ENCODE data around the gene CCDC174. TPM values are rescaled to one million over a fixed set of nuclear protein-coding genes. Genes with fewer than 3 reads are reported as not detected.
A peak's percentile ranks its signal among the peaks of the same experiment; 100 is the strongest.

The CCDC174 gene
- 10 to 100 TPM; 36.1 to 48.9 (median 40.6) TPM for total RNA-seq
- total RNA-seq (2013): 33.1 TPM
- total RNA-seq: 23.1 to 77.2 (median 59.7) reads per million in 29 experiments

- H3K27me3 Mint-ChIP-seq: no peaks in the 10 kb centered on the region
- Histone ChIP-seq H3K4me3 (ENCODE audit: control insufficient read depth in 1 of 2, extremely low read depth in 1 of 2, low read length in 1 of 2) (peak within 1 kb of the TSS; percentile 68 to 83), H3K36me3 (ENCODE audit: control insufficient read depth in 2 of 2, extremely low read depth in 1 of 2, insufficient read depth in 1 of 2, low read length in 1 of 2) (peaks cover 0 to 22% of the 10 kb centered on the region in 2 donors), H3K4me1 (ENCODE audit: control insufficient read depth in 1 of 2, extremely low read depth in 1 of 2, insufficient read depth in 2 of 2, low read length in 2 of 2) (peaks cover 15 to 21% of the 10 kb centered on the region in 2 experiments), H3K27me3 (replicated peaks in 1 of 2; ENCODE audit: control insufficient read depth in 2 of 2, extremely low read depth in 1 of 2, insufficient read depth in 2 of 2, low read length in 1 of 2) (no peaks in the 10 kb centered on the region), H3K27ac (ENCODE audit: low read length) (peak within 1 kb of the TSS; percentile 98), H3K9me3 (no peaks in the 10 kb centered on the region)
- H3K27ac Mint-ChIP-seq: peak within 1 kb of the TSS; percentile 94 to 98
- peak; percentile 96 to 99 (median 98) for ATAC-seq (replicated peaks in 1 of 4)
- 0% methylated on average over 35 of the region's 47 CpGs for WGBS (ENCODE audit: insufficient coverage)
- peaks cover 56 to 66% (median 60%) of the 10 kb centered on the region in 3 donors for H3K4me1 Mint-ChIP-seq
- ChIA-PET POLR2A (interaction anchor here (0.5 to 2.0 kb wide), 8 partner anchors 220 to 963 kb away, joined by 3 to 13 read pairs (median 6); partner anchors contain the start of genes CAPN7 (in 1 of the 2), CHCHD4 (in 1 of the 2), LSM3 (in 1 of the 2) and NR2C2 (in 1 of the 2)), CTCF (interaction anchor here in 1 of 2 donors (0.5 to 1.5 kb wide), 7 partner anchors 16 to 1241 kb away, joined by 3 to 7 read pairs (median 3); partner anchors contain the start of genes LSM3 and XPC)
- H3K9me3 Mint-ChIP-seq: no peaks in the 10 kb centered on the region
- DNase-seq: peak; percentile 87 to 100 (median 94)
- H3K4me3 Mint-ChIP-seq: peak within 1 kb of the TSS; percentile 95 to 98 (median 97)
- peaks cover 14% of the 10 kb centered on the region for H3K36me3 Mint-ChIP-seq
These were observed at the start of gene CCDC174 for GRCh38 chr3:14651440-14652251. TSS of gene CCDC174 (plus strand) at chr3:14651762. CDS start at chr3:14651837, 75 bp downstream.

GRCh38 chr3:14602006-14602803, 49.4 kb upstream of the CCDC174 start:
- no peak for DNase-seq
- H3K4me1 Mint-ChIP-seq: peaks cover 0 to 12% (median 10%) of the 10 kb centered on the region in 3 donors

GRCh38 chr3:14602804-14603644, 48.5 kb upstream of the CCDC174 start:
- Mint-ChIP-seq H3K27me3 (peaks cover 59 to 75% of the 10 kb centered on the region in 2 donors), H3K9me3 (peaks cover 5 to 15% (median 15%) of the 10 kb centered on the region in 3 donors), H3K36me3 (no peaks in the 10 kb centered on the region), H3K4me3 (peak overlapping the region in 2 of 3 donors; percentile 1 to 10), H3K27ac (no peak overlapping the region), H3K4me1 (peaks cover 0 to 12% (median 9%) of the 10 kb centered on the region in 3 donors)
- Histone ChIP-seq H3K27ac (ENCODE audit: low read length) (no peak overlapping the region), H3K27me3 (replicated peaks in 1 of 2; ENCODE audit: control insufficient read depth in 2 of 2, extremely low read depth in 1 of 2, insufficient read depth in 2 of 2, low read length in 1 of 2) (peaks cover 15 to 71% of the 10 kb centered on the region in 2 experiments), H3K4me1 (ENCODE audit: control insufficient read depth in 1 of 2, extremely low read depth in 1 of 2, insufficient read depth in 2 of 2, low read length in 2 of 2) (no peaks in the 10 kb centered on the region), H3K9me3 (no peaks in the 10 kb centered on the region), H3K4me3 (ENCODE audit: control insufficient read depth in 1 of 2, extremely low read depth in 1 of 2, low read length in 1 of 2) (no peak overlapping the region), H3K36me3 (ENCODE audit: control insufficient read depth in 2 of 2, extremely low read depth in 1 of 2, insufficient read depth in 1 of 2, low read length in 1 of 2) (no peaks in the 10 kb centered on the region)
- ATAC-seq (replicated peaks in 1 of 4) (no peak), DNase-seq (no peak)
- CTCF ChIA-PET: interaction anchor here (0.6 kb wide), 2 partner anchors 318 to 396 kb away, joined by 3 read pairs; no protein-coding TSS in a partner anchor
- POLR2A ChIA-PET: no interaction called here
- 9% methylated on average over 76 of the region's 85 CpGs for WGBS (ENCODE audit: insufficient coverage)

More at GRCh38 chr3:14602006-14602803, 49.4 kb upstream of the CCDC174 start:
- ChIA-PET CTCF (interaction anchor here (0.6 kb wide), 2 partner anchors 319 to 395 kb away, joined by 3 read pairs; no protein-coding TSS in a partner anchor), POLR2A (no interaction called here)
- peaks cover 60 to 70% of the 10 kb centered on the region in 2 donors for H3K27me3 Mint-ChIP-seq
- no peak for ATAC-seq (replicated peaks in 1 of 4)
- H3K36me3 Mint-ChIP-seq: no peaks in the 10 kb centered on the region
- peaks cover 5 to 15% (median 15%) of the 10 kb centered on the region in 3 donors for H3K9me3 Mint-ChIP-seq
- Histone ChIP-seq H3K27ac (ENCODE audit: low read length) (no peak overlapping the region), H3K4me3 (ENCODE audit: control insufficient read depth in 1 of 2, extremely low read depth in 1 of 2, low read length in 1 of 2) (no peak overlapping the region), H3K9me3 (no peaks in the 10 kb centered on the region), H3K36me3 (ENCODE audit: control insufficient read depth in 2 of 2, extremely low read depth in 1 of 2, insufficient read depth in 1 of 2, low read length in 1 of 2) (no peaks in the 10 kb centered on the region), H3K27me3 (replicated peaks in 1 of 2; ENCODE audit: control insufficient read depth in 2 of 2, extremely low read depth in 1 of 2, insufficient read depth in 2 of 2, low read length in 1 of 2) (peaks cover 15 to 71% of the 10 kb centered on the region in 2 experiments), H3K4me1 (ENCODE audit: control insufficient read depth in 1 of 2, extremely low read depth in 1 of 2, insufficient read depth in 2 of 2, low read length in 2 of 2) (no peaks in the 10 kb centered on the region)
- H3K4me3 Mint-ChIP-seq: no peak overlapping the region
- 4% methylated on average over 64 of the region's 66 CpGs for WGBS (ENCODE audit: insufficient coverage)
- H3K27ac Mint-ChIP-seq: no peak overlapping the region

DNA sequence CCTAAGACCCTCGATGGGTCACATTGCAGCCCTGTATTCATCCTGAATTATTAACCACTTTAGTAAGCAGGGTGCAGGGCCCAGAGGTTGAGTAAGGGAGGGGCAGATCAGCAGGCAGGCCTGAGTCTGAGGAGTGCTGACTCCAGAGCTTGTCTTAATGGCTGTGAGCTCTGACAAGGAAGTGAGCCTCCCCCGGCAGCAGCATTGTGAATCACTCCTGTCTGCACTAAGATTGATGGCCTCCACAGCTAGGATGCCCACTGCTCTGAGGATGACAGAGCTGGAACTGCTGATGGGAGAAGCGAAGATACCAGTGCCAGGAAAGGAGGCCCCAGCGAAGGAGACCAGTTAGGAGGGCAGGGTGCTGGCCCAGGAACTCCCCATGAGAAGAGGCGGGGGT, 46.5 kb upstream of the CCDC174 start:
- Histone ChIP-seq H3K4me1 (ENCODE audit: control insufficient read depth in 1 of 2, extremely low read depth in 1 of 2, insufficient read depth in 2 of 2, low read length in 2 of 2) (no peaks in the 10 kb centered on the region), H3K36me3 (ENCODE audit: control insufficient read depth in 2 of 2, extremely low read depth in 1 of 2, insufficient read depth in 1 of 2, low read length in 1 of 2) (no peaks in the 10 kb centered on the region), H3K27me3 (replicated peaks in 1 of 2; ENCODE audit: control insufficient read depth in 2 of 2, extremely low read depth in 1 of 2, insufficient read depth in 2 of 2, low read length in 1 of 2) (peaks cover 11 to 67% of the 10 kb centered on the region in 2 experiments), H3K9me3 (no peaks in the 10 kb centered on the region), H3K27ac (ENCODE audit: low read length) (no peak overlapping the region), H3K4me3 (ENCODE audit: control insufficient read depth in 1 of 2, extremely low read depth in 1 of 2, low read length in 1 of 2) (no peak overlapping the region)
- peaks cover 53 to 70% of the 10 kb centered on the region in 2 donors for H3K27me3 Mint-ChIP-seq
- ChIA-PET POLR2A (no interaction called here), CTCF (no interaction called here)
- 68% methylated on average over 4 of the region's 5 CpGs for WGBS (ENCODE audit: insufficient coverage)
- H3K27ac Mint-ChIP-seq: no peak overlapping the region
- peaks cover 0 to 4% (median 4%) of the 10 kb centered on the region in 3 donors for H3K9me3 Mint-ChIP-seq
- DNase-seq: no peak
- H3K36me3 Mint-ChIP-seq: no peaks in the 10 kb centered on the region
- peaks cover 0 to 8% (median 0%) of the 10 kb centered on the region in 3 donors for H3K4me1 Mint-ChIP-seq
- H3K4me3 Mint-ChIP-seq: no peak overlapping the region
- ATAC-seq (replicated peaks in 1 of 4): no peak

DNA sequence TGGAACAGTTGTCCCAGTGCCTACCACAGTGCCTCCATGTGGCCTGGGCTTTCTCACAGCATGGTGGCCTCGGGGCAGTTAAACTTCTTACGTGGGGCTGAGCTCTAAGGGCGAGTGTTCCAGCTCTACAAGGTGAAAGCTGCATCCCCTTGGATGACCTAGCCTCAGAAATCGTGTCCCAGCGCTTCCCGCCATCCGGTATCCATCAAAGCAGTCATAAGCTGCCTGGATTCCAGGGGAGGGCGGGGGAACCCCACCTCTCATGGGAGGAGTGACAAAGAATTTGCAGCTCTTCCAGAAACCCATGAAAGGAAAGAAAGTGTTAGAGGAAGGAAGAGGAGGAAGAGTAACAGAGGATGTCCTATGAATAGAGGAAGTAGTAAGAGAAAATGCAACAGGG, 45.8 kb upstream of the CCDC174 start:
- DNase-seq (no peak), ATAC-seq (replicated peaks in 1 of 4) (no peak)
- Mint-ChIP-seq H3K27ac (no peak overlapping the region), H3K9me3 (peaks cover 0 to 4% (median 4%) of the 10 kb centered on the region in 3 donors), H3K4me3 (no peak overlapping the region), H3K4me1 (peaks cover 0 to 8% (median 0%) of the 10 kb centered on the region in 3 donors), H3K36me3 (no peaks in the 10 kb centered on the region), H3K27me3 (peaks cover 52 to 69% of the 10 kb centered on the region in 2 donors)
- no peak overlapping the region for H3K27ac ChIP-seq (ENCODE audit: low read length)
- no peak overlapping the region for H3K4me3 ChIP-seq (ENCODE audit: control insufficient read depth in 1 of 2, extremely low read depth in 1 of 2, low read length in 1 of 2)
- H3K4me1 ChIP-seq (ENCODE audit: control insufficient read depth in 1 of 2, extremely low read depth in 1 of 2, insufficient read depth in 2 of 2, low read length in 2 of 2): no peaks in the 10 kb centered on the region
- ChIA-PET POLR2A (no interaction called here), CTCF (no interaction called here)
- peaks cover 9 to 60% of the 10 kb centered on the region in 2 experiments for H3K27me3 ChIP-seq (replicated peaks in 1 of 2; ENCODE audit: control insufficient read depth in 2 of 2, extremely low read depth in 1 of 2, insufficient read depth in 2 of 2, low read length in 1 of 2)
- no peaks in the 10 kb centered on the region for H3K36me3 ChIP-seq (ENCODE audit: control insufficient read depth in 2 of 2, extremely low read depth in 1 of 2, insufficient read depth in 1 of 2, low read length in 1 of 2)
- no peaks in the 10 kb centered on the region for H3K9me3 ChIP-seq
- WGBS (ENCODE audit: insufficient coverage): 58% methylated on average over 7 of the region's 8 CpGs

Measured in T-cell (primary cell).